ENCODE measurements around the gene IRF4. TPM values are rescaled to one million over a fixed set of nuclear protein-coding genes. Genes with fewer than 3 reads are reported as not detected.

Gene IRF4
- total RNA-seq, 1 donor from 2014 or later: 0.11 TPM

- no peaks in the 10 kb centered on the region for H3K27me3 ChIP-seq
- no peak overlapping the region for H3K27ac ChIP-seq
- H3K4me1 Mint-ChIP-seq: peaks cover 15% of the 10 kb centered on the region
- H3K27me3 Mint-ChIP-seq (ENCODE audit: insufficient read depth, low read depth): peaks cover 6% of the 10 kb centered on the region
- H3K4me1 ChIP-seq: peaks cover 8% of the 10 kb centered on the region
- H3K4me2 ChIP-seq: no peak overlapping the region
- H3K4me3 Mint-ChIP-seq: no peak overlapping the region
- no peak overlapping the region for H3K27ac Mint-ChIP-seq
- no peak overlapping the region for H2AFZ ChIP-seq (replicated peaks)
- H3K79me2 ChIP-seq (ENCODE audit: low read depth): no peaks in the 10 kb centered on the region
- H3K4me3 ChIP-seq: no peak overlapping the region
- H3K9me3 Mint-ChIP-seq: peaks cover 58% of the 10 kb centered on the region
- peaks cover 7% of the 10 kb centered on the region for H3K9me3 ChIP-seq (ENCODE audit: low read depth)
- H3F3A ChIP-seq (ENCODE audit: low read depth): no peaks in the 10 kb centered on the region
- H3K36me3 ChIP-seq: no peaks in the 10 kb centered on the region
- H3K36me3 Mint-ChIP-seq: peaks cover 5% of the 10 kb centered on the region
- H4K20me1 ChIP-seq (ENCODE audit: low read depth): no peaks in the 10 kb centered on the region
- TF ChIP-seq CTCF (IDR thresholded peaks at IDR 0.05) (no peak), EZH2 (IDR thresholded peaks at IDR 0.05) (no peak), EZH2phosphoT487 (IDR thresholded peaks at IDR 0.05) (no peak)
- no peak for DNase-seq (ENCODE audit: low spot score)
- no peak overlapping the region for H3K9ac ChIP-seq
Measured at GRCh38 chr6:354631-355280, 36.8 kb upstream of the IRF4 start.

GRCh38 chr6:355373-356208 lies 36.0 kb upstream of the IRF4 start:
- H3K9me3 Mint-ChIP-seq: peaks cover 59% of the 10 kb centered on the region
- H3K79me2 ChIP-seq (ENCODE audit: low read depth): no peaks in the 10 kb centered on the region
- no peaks in the 10 kb centered on the region for H3K36me3 ChIP-seq
- peaks cover 8% of the 10 kb centered on the region for H3K4me1 ChIP-seq
- H3K4me2 ChIP-seq: no peak overlapping the region
- TF ChIP-seq CTCF (IDR thresholded peaks at IDR 0.05): no peak
- peaks cover 3% of the 10 kb centered on the region for H3K9me3 ChIP-seq (ENCODE audit: low read depth)
- peak; percentile 58 for DNase-seq (ENCODE audit: low spot score)
- H3F3A ChIP-seq (ENCODE audit: low read depth): no peaks in the 10 kb centered on the region
- H3K4me1 Mint-ChIP-seq: peaks cover 15% of the 10 kb centered on the region
- H3K27me3 Mint-ChIP-seq (ENCODE audit: insufficient read depth, low read depth): peaks cover 6% of the 10 kb centered on the region
- H3K36me3 Mint-ChIP-seq: peaks cover 5% of the 10 kb centered on the region
- H3K27ac ChIP-seq: no peak overlapping the region
- no peaks in the 10 kb centered on the region for H3K27me3 ChIP-seq
- no peak overlapping the region for H3K9ac ChIP-seq
- no peaks in the 10 kb centered on the region for H4K20me1 ChIP-seq (ENCODE audit: low read depth)
- no peak overlapping the region for H2AFZ ChIP-seq (replicated peaks)
- no peak overlapping the region for H3K27ac Mint-ChIP-seq
- H3K4me3 ChIP-seq: no peak overlapping the region
- H3K4me3 Mint-ChIP-seq: no peak overlapping the region

- Histone ChIP-seq H3K36me3 (no peaks in the 10 kb centered on the region), H3K4me3 (no peak overlapping the region), H4K20me1 (ENCODE audit: low read depth) (no peaks in the 10 kb centered on the region), H3K27ac (no peak overlapping the region), H3K27me3 (no peaks in the 10 kb centered on the region), H3K79me2 (ENCODE audit: low read depth) (no peaks in the 10 kb centered on the region), H3K9ac (no peak overlapping the region), H2AFZ (replicated peaks) (no peak overlapping the region), H3F3A (ENCODE audit: low read depth) (no peaks in the 10 kb centered on the region), H3K4me2 (no peak overlapping the region), H3K9me3 (ENCODE audit: low read depth) (peaks cover 3% of the 10 kb centered on the region), H3K4me1 (peaks cover 8% of the 10 kb centered on the region)
- H3K4me1 Mint-ChIP-seq: peaks cover 15% of the 10 kb centered on the region
- no peak for TF ChIP-seq EZH2 (IDR thresholded peaks at IDR 0.05)
- TF ChIP-seq CTCF (IDR thresholded peaks at IDR 0.05): no peak
- TF ChIP-seq EZH2phosphoT487 (IDR thresholded peaks at IDR 0.05): no peak
- H3K36me3 Mint-ChIP-seq: peaks cover 2% of the 10 kb centered on the region
- H3K9me3 Mint-ChIP-seq: peaks cover 63% of the 10 kb centered on the region
- H3K27ac Mint-ChIP-seq: no peak overlapping the region
- no peak for DNase-seq (ENCODE audit: low spot score)
- peaks cover 6% of the 10 kb centered on the region for H3K27me3 Mint-ChIP-seq (ENCODE audit: insufficient read depth, low read depth)
- H3K4me3 Mint-ChIP-seq: no peak overlapping the region
Measured at GRCh38 chr6:356828-357251, 34.7 kb upstream of the IRF4 start.
